ENCODE measurements around the gene CDC123. TPM values are rescaled to one million over a fixed set of nuclear protein-coding genes. Genes with fewer than 3 reads are reported as not detected.
A peak's percentile ranks its signal among the peaks of the same experiment; 100 is the strongest.

Gene CDC123
- total RNA-seq, 1 experiment from 2014 or later, result 132 TPM

DNA sequence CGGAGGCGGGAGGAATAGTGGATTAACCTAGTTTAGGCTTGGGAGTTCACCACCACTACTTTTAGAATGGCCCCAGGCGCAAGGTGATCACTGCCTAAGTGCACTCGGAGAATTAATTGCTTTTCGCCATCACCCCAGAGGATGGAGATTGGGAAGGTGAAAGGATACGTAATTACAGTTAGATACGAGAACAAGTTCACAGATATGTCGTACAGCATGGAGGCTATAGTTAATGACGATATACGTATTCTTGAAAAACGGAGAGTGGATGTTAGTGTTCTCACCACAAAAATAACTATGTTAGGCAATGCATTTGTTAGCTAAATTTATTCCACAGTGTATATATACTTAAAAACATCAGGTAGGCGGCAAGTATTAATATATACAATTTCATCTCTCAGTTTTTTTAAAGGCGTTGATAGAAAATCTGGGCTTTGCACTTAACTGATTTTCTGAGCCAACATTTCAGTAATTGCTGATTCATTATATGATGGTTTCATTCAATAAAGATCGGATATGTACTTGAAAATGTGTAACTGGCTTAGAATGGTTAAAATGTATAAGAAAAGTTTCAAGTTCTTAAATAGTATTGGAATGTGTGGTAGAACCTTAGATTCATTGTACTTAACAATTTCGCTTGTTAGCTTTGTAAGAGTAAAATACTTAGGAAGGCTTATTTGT, 683 bp downstream of the CDC123 start:
- no peak for DNase-seq (ENCODE audit: low read depth, low spot score)
- Histone ChIP-seq H3K27me3 (ENCODE audit: insufficient read depth, low read length) (no peaks in the 10 kb centered on the region), H3K9ac (ENCODE audit: low read length) (peak overlapping the region; percentile 84), H3K36me3 (ENCODE audit: control insufficient read depth in 1 of 2, insufficient read depth in 2 of 2, low read length in 2 of 2) (peaks cover 5 to 35% of the 10 kb centered on the region in 2 experiments; a peak in 3 of 4 replicates), H3K9me3 (ENCODE audit: control insufficient read depth in 1 of 2, insufficient read depth in 1 of 2, low read depth in 1 of 2, low read length in 2 of 2) (no peaks in the 10 kb centered on the region), H3K79me2 (ENCODE audit: insufficient read depth, low read length) (peaks cover 98% of the 10 kb centered on the region), H3K4me2 (ENCODE audit: low read length) (peak overlapping the region; percentile 92), H3K4me1 (ENCODE audit: control insufficient read depth in 1 of 2, insufficient read depth in 2 of 2, low read length in 2 of 2) (peaks cover 11 to 27% of the 10 kb centered on the region in 2 experiments), H3K27ac (ENCODE audit: low read depth, low read length) (peak overlapping the region; percentile 91), H3K4me3 (replicated peaks in 1 of 2; ENCODE audit: low read depth in 1 of 2, low read length in 2 of 2) (peak overlapping the region; percentile 83 to 88), H3K9me2 (ENCODE audit: insufficient read depth) (no peaks in the 10 kb centered on the region), H2AFZ (ENCODE audit: low read depth, low read length, poor library complexity, severe bottlenecking) (no peak overlapping the region), H4K20me1 (ENCODE audit: insufficient read depth) (peaks cover 15% of the 10 kb centered on the region; the same call in 1 of the 2 replicates)
- ChIA-PET CTCF (no interaction called here), POLR2A (no interaction called here), RAD21 (ENCODE audit: low non-redundant PET in 1 of 2, low total read pairs in 2 of 2, uncharacterized antibody in 2 of 2, unreplicated experiment in 2 of 2) (no interaction called here)
- TF ChIP-seq ZFX (IDR thresholded peaks at IDR 0.05), result 0 out of 2 replicates have a peak, but pooled peaks have one; percentile 7
- TF ChIP-seq, protein P1, sequence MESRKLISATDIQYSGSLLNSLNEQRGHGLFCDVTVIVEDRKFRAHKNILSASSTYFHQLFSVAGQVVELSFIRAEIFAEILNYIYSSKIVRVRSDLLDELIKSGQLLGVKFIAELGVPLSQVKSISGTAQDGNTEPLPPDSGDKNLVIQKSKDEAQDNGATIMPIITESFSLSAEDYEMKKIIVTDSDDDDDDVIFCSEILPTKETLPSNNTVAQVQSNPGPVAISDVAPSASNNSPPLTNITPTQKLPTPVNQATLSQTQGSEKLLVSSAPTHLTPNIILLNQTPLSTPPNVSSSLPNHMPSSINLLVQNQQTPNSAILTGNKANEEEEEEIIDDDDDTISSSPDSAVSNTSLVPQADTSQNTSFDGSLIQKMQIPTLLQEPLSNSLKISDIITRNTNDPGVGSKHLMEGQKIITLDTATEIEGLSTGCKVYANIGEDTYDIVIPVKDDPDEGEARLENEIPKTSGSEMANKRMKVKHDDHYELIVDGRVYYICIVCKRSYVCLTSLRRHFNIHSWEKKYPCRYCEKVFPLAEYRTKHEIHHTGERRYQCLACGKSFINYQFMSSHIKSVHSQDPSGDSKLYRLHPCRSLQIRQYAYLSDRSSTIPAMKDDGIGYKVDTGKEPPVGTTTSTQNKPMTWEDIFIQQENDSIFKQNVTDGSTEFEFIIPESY (IDR thresholded peaks at IDR 0.05; ENCODE audit: extremely low read depth, insufficient replicate concordance, low read length), result no peak
- no peak for TF ChIP-seq ZNF274 (IDR thresholded peaks at IDR 0.05; ENCODE audit: low read depth, low read length)
- peak; percentile 6; the same call in 1 of the 2 replicates for ATAC-seq
- intact Hi-C loops (cut with micrococcal nuclease), result no loop called here
- BruUV-seq (replicated peaks), result TSS peak; percentile 73

DNA sequence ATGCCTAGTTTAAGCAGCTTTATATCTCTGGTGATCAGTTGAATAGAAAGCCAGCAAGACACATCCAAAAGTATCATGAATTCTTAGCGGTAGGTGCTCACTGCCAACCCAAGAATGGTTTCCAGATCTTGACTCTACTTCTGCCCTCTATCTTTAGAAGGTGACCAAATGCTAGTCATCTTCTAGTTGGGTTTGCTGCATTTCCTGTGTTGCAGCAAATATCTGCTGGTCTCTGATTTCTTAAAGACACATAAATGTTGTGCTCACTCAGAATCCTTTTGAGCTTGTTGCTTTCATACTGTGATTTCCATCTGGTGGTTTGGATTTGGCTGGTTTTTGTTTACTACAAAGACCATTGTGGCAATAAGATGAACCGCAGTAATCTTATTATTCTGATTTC, 2.2 kb downstream of the CDC123 start:
- no peak overlapping the region for H3K9ac ChIP-seq (ENCODE audit: low read length)
- DNase-seq (ENCODE audit: low read depth, low spot score) (no peak), ATAC-seq (no peak)
- no peak overlapping the region for H3K4me3 ChIP-seq (replicated peaks in 1 of 2; ENCODE audit: low read depth in 1 of 2, low read length in 2 of 2)
- intact Hi-C loops (cut with micrococcal nuclease), result no loop called here
- H3K9me3 ChIP-seq (ENCODE audit: control insufficient read depth in 1 of 2, insufficient read depth in 1 of 2, low read depth in 1 of 2, low read length in 2 of 2), result no peaks in the 10 kb centered on the region
- ChIA-PET POLR2A (no interaction called here), RAD21 (ENCODE audit: low non-redundant PET in 1 of 2, low total read pairs in 2 of 2, uncharacterized antibody in 2 of 2, unreplicated experiment in 2 of 2) (no interaction called here), CTCF (no interaction called here)
- H3K4me1 ChIP-seq (ENCODE audit: control insufficient read depth in 1 of 2, insufficient read depth in 2 of 2, low read length in 2 of 2), result peaks cover 11 to 27% of the 10 kb centered on the region in 2 experiments
- no peaks in the 10 kb centered on the region for H3K9me2 ChIP-seq (ENCODE audit: insufficient read depth)
- H3K27ac ChIP-seq (ENCODE audit: low read depth, low read length), result no peak overlapping the region
- H3K4me2 ChIP-seq (ENCODE audit: low read length), result peak overlapping the region; percentile 22; the same call in 1 of the 2 replicates
- no peaks in the 10 kb centered on the region for H3K27me3 ChIP-seq (ENCODE audit: insufficient read depth, low read length)
- peaks cover 12 to 42% of the 10 kb centered on the region in 2 experiments for H3K36me3 ChIP-seq (ENCODE audit: control insufficient read depth in 1 of 2, insufficient read depth in 2 of 2, low read length in 2 of 2)
- BruUV-seq (replicated peaks), result no TSS peak
- no peak overlapping the region for H2AFZ ChIP-seq (ENCODE audit: low read depth, low read length, poor library complexity, severe bottlenecking)
- H3K79me2 ChIP-seq (ENCODE audit: insufficient read depth, low read length), result peaks cover 98% of the 10 kb centered on the region
- peaks cover 15% of the 10 kb centered on the region; the same call in 1 of the 2 replicates for H4K20me1 ChIP-seq (ENCODE audit: insufficient read depth)
- TF ChIP-seq ATF3 (IDR thresholded peaks at IDR 0.05) (no peak), POLR2AphosphoS5 (IDR thresholded peaks at IDR 0.05; ENCODE audit: low read depth, low read length) (no peak), ZFX (IDR thresholded peaks at IDR 0.05) (no peak), ELF1 (IDR thresholded peaks at IDR 0.05; ENCODE audit: borderline replicate concordance, low read depth) (no peak), EZH2phosphoT487 (IDR thresholded peaks at IDR 0.05; ENCODE audit: borderline replicate concordance) (no peak), EGR1 (IDR thresholded peaks at IDR 0.05; ENCODE audit: low read depth) (no peak), MAX (IDR thresholded peaks at IDR 0.05) (no peak), CEBPB (IDR thresholded peaks at IDR 0.05; ENCODE audit: low read depth) (no peak), ZNF274 (IDR thresholded peaks at IDR 0.05; ENCODE audit: low read depth, low read length) (no peak), EZH2 (IDR thresholded peaks at IDR 0.05) (no peak)
- TF ChIP-seq, protein P1 (IDR thresholded peaks at IDR 0.05; ENCODE audit: extremely low read depth, insufficient replicate concordance, low read length), result no peak

All from HCT116 (cell line).